GM23248 (cell line): ENCODE results near the gene ZNF215. TPM values are rescaled to one million over a fixed set of nuclear protein-coding genes. Genes with fewer than 3 reads are reported as not detected.
"Not testable (repeated sequence)": the region's sequence is repeated elsewhere in the genome, so short reads cannot be mapped to it uniquely, and the experiment has no call there.

Experiments used
- DNase-seq: peaks from one replicate; pipeline ENCODE4 v3.0.0-alpha.2; 2015
- H2AFZ ChIP-seq: fragments of 200-600 bp; sonication (generic); 2 replicates; pipeline ENCODE4 v1.6.1; 2016; ENCODE audit warnings: antibody characterized with exemption
- H3F3A ChIP-seq: fragments of 200-600 bp; sonication (generic); 2 replicates; pipeline ENCODE4 v1.6.1; 2016; ENCODE audit warnings: mild to moderate bottlenecking, antibody characterized with exemption, mixed run types; ENCODE audit not compliant: insufficient read depth
- H3K27ac ChIP-seq: fragments of 200-600 bp; sonication (generic); 2 replicates; pipeline ENCODE4 v1.5.1; 2016; ENCODE audit warnings: mild to moderate bottlenecking
- H3K27me3 ChIP-seq: fragments of 200-600 bp; sonication (generic); replicated peaks from 2 replicates; pipeline ENCODE4 v1.6.1; 2016; ENCODE audit warnings: mild to moderate bottlenecking; ENCODE audit not compliant: insufficient read depth
- H3K36me3 ChIP-seq: fragments of 200-600 bp; sonication (generic); 2 replicates; pipeline ENCODE4 v1.6.1; 2016; ENCODE audit warnings: low read depth, mild to moderate bottlenecking
- H3K4me1 ChIP-seq: fragments of 200-600 bp; sonication (generic); 2 replicates; pipeline ENCODE4 v1.6.1; 2016; ENCODE audit warnings: mild to moderate bottlenecking; ENCODE audit not compliant: insufficient read depth
- H3K4me2 ChIP-seq: fragments of 200-600 bp; sonication (generic); one replicate; pipeline ENCODE4 v1.6.1; 2016; ENCODE audit warnings: mild to moderate bottlenecking; ENCODE audit not compliant: unreplicated experiment
- H3K4me3 ChIP-seq: fragments of 200-600 bp; sonication (generic); 2 replicates; pipeline ENCODE4 v1.5.1; 2016; ENCODE audit warnings: mild to moderate bottlenecking
- H3K79me2 ChIP-seq: fragments of 200-600 bp; sonication (generic); 2 replicates; pipeline ENCODE4 v1.6.1; 2016; ENCODE audit warnings: mild to moderate bottlenecking; ENCODE audit not compliant: insufficient read depth
- H3K9ac ChIP-seq: fragments of 200-600 bp; sonication (generic); 2 replicates; pipeline ENCODE4 v1.6.1; 2016; ENCODE audit warnings: mild to moderate bottlenecking
- H3K9me2 ChIP-seq: fragments of 200-600 bp; sonication (generic); 2 replicates; pipeline ENCODE4 v1.6.1; 2016; ENCODE audit warnings: mixed run types, mild to moderate bottlenecking, moderate library complexity; ENCODE audit not compliant: insufficient read depth
- H3K9me3 ChIP-seq: fragments of 200-600 bp; sonication (generic); one replicate; pipeline ENCODE4 v1.6.1; 2017; ENCODE audit warnings: low read depth
- H4K20me1 ChIP-seq: fragments of 200-600 bp; sonication (generic); 2 replicates; pipeline ENCODE4 v1.6.0; 2016; ENCODE audit not compliant: insufficient read depth
- EZH2 ChIP-seq: fragments of 200-600 bp; sonication (generic); IDR thresholded peaks from 2 replicates; pipeline ENCODE4 v1.6.1; 2018; ENCODE audit warnings: antibody characterized with exemption, mild to moderate bottlenecking; ENCODE audit not compliant: insufficient read depth, poor library complexity, severe bottlenecking
- EZH2phosphoT487 ChIP-seq: fragments of 200-600 bp; sonication (generic); IDR thresholded peaks from 2 replicates; pipeline ENCODE4 v1.6.1; 2018; ENCODE audit warnings: antibody characterized with exemption, moderate library complexity, mild to moderate bottlenecking, low read depth; ENCODE audit not compliant: insufficient read depth
- WGBS, 2 experiments: methylation state at CpG; one replicate each; pipeline ENCODE4 v1.1.6; 2015 to 2017; ENCODE audit warnings: low lambda C conversion rate in 2 of 2, low coverage in 1 of 2; ENCODE audit errors: missing lambda C conversion rate in 2 of 2; 5-methylcytosine and 5-hydroxymethylcytosine counted together
- in situ Hi-C: fragments of 300-500 bp; cut with MboI; formaldehyde crosslinking; loops from 2 replicates; pipeline ENCODE4 v1.15.0; 2020
- polyA plus RNA-seq: library from polyadenylated mRNA; unstranded; fragments of >200 nt; fragmentation: Nextera tagmentation; extraction: Ambion mirVana; gene quantifications from 2 replicates; pipeline ENCODE4 v1.2.1, GENCODE V29; 2016
- total RNA-seq: library from RNA; depleted of rRNA; stranded (reverse); fragments of >200 nt; shearing (Covaris generic); gene quantifications from 2 replicates; pipeline ENCODE4 v1.2.3, GENCODE V29; 2014

ZNF215 gene
- total and polyA plus RNA-seq, 2 experiments from 2014 or later: 4.9 to 5.4 TPM

DNA sequence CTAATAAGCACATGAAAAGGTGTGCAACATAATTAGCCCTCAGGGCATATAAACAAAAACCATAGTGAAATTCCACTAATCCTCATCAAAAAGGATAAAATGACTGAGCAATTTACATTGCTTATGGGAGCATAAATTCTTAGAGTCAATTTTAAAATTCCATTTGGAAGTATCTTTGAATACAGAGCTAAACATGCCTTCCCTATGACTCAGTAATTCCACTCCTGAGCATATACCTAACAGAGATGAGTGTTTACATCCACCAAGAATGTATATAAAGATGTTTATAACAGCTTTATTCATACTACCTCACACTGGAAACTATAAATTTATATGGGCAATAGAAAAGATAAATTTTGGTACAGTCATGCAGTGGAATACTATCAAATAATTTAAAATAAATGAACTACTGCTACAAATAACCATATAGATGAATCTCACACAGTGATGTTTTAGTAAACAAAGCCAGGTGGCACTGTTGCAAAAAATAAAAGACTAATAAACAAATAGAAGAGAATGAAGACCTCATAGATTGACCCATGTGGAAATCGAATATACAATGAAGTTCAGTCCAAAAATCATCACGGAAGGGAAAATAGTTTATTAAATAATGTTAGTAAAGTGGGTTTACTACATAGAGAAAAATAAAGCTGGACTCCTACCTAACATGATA is 25.8 kb upstream of the ZNF215 start:
- DNase-seq: peak; percentile 6
- Histone ChIP-seq H3K27ac (no peak overlapping the region), H3K4me2 (no peak overlapping the region), H3K9me2 (no peaks in the 10 kb centered on the region), H3K9ac (no peak overlapping the region), H3F3A (no peaks in the 10 kb centered on the region), H3K4me1 (no peaks in the 10 kb centered on the region), H3K79me2 (no peaks in the 10 kb centered on the region), H4K20me1 (no peaks in the 10 kb centered on the region), H3K36me3 (no peaks in the 10 kb centered on the region), H3K4me3 (no peak overlapping the region), H3K27me3 (no peaks in the 10 kb centered on the region), H3K9me3 (no peaks in the 10 kb centered on the region), H2AFZ (no peak overlapping the region)
- WGBS, 2 experiments: 35 to 58% methylated on average over 2 of the region's 2 CpGs
- TF ChIP-seq EZH2 (no peak), EZH2phosphoT487 (no peak)
- in situ Hi-C loops: no loop called here

DNA sequence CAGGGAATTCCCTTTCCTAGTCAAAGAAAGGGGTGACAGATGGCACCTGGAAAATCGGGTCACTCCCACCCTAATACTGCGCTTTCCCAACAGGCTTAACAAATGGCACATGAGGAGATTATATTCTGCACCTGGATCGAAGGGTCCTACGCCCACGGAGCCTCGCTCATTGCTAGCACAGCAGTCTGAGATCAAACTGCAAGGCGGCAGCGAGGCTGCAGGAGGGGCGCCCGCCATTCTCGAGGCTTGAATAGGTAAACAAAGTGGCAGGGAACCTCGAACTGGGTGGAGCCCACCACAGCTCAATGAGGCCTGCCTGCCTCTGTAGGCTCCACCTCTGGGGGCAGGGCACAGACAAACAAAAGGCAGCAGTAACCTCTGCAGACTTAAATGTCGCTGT is 21.4 kb upstream of the ZNF215 start:
- H3K9ac ChIP-seq, H3K27me3 ChIP-seq, in situ Hi-C loops, H3K9me3 ChIP-seq, H3K4me2 ChIP-seq, H3K27ac ChIP-seq, H3F3A ChIP-seq, H3K79me2 ChIP-seq, H3K4me1 ChIP-seq, H3K9me2 ChIP-seq, H3K4me3 ChIP-seq, H2AFZ ChIP-seq, DNase-seq, H3K36me3 ChIP-seq, H4K20me1 ChIP-seq: not testable (repeated sequence)
- WGBS, 2 experiments: 69 to 78% methylated on average over 13 of the region's 13 CpGs

DNA sequence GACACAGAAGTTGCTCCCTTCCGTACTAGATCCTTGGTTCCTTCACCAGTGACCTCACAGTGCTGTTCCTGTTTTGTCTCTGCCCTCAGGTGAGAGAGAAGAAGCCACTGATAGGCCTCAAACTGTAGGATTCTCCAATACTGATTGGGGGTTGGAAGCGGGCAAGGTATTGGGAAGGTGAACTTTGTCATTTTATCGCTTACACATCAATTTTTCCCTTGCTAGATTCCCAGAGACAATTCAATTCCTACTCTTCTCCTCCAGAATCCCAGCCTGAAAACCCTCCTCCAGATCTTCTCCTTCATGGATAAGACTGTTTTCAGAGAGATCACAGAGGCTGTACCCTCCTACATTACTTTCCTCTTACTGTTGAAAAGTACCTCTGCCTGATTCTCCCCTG is 14.8 kb upstream of the ZNF215 start:
- H4K20me1 ChIP-seq: no peaks in the 10 kb centered on the region
- no peak overlapping the region for H3K4me2 ChIP-seq
- no peaks in the 10 kb centered on the region for H3K79me2 ChIP-seq
- no peak for TF ChIP-seq EZH2
- TF ChIP-seq EZH2phosphoT487: no peak
- 92 to 95% methylated on average over 3 of the region's 3 CpGs for WGBS, 2 experiments
- DNase-seq: no peak
- H2AFZ ChIP-seq: no peak overlapping the region
- in situ Hi-C loops: no loop called here
- no peaks in the 10 kb centered on the region for H3K27me3 ChIP-seq
- no peaks in the 10 kb centered on the region for H3F3A ChIP-seq
- H3K27ac ChIP-seq: no peak overlapping the region
- H3K9ac ChIP-seq: no peak overlapping the region
- H3K36me3 ChIP-seq: no peaks in the 10 kb centered on the region
- no peaks in the 10 kb centered on the region for H3K9me3 ChIP-seq
- H3K9me2 ChIP-seq: no peaks in the 10 kb centered on the region
- H3K4me3 ChIP-seq: no peak overlapping the region
- no peaks in the 10 kb centered on the region for H3K4me1 ChIP-seq

DNA sequence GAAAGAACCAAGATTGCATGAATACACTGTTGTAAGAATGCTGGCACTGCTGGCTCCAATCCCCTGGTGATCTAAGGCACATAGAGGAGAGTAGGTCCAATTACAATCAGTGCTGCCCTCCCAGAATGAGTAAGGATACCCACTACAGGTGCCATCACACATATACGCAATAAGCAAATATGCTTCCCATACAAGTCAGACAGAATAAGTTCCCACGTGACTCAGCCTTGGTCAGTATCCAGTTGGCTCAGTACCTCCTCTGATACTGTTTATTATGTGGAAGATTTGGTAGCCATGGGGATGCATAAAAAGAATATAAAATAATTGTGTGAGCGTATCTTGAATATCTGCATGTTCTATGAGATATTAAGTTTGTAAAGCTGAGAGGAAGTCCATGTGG is 14.3 kb upstream of the ZNF215 start:
- Histone ChIP-seq H3K9me2 (no peaks in the 10 kb centered on the region), H3F3A (no peaks in the 10 kb centered on the region), H2AFZ (no peak overlapping the region), H3K9me3 (no peaks in the 10 kb centered on the region), H3K4me2 (no peak overlapping the region), H4K20me1 (no peaks in the 10 kb centered on the region), H3K9ac (no peak overlapping the region), H3K27me3 (no peaks in the 10 kb centered on the region), H3K4me1 (no peaks in the 10 kb centered on the region), H3K4me3 (no peak overlapping the region), H3K27ac (no peak overlapping the region; the same call in 1 of the 2 replicates), H3K36me3 (no peaks in the 10 kb centered on the region), H3K79me2 (no peaks in the 10 kb centered on the region)
- in situ Hi-C loops: no loop called here
- WGBS, 2 experiments: 45 to 48% methylated on average over 3 of the region's 3 CpGs
- peak; percentile 44 for DNase-seq
- no peak for TF ChIP-seq EZH2phosphoT487
- TF ChIP-seq EZH2: no peak

DNA sequence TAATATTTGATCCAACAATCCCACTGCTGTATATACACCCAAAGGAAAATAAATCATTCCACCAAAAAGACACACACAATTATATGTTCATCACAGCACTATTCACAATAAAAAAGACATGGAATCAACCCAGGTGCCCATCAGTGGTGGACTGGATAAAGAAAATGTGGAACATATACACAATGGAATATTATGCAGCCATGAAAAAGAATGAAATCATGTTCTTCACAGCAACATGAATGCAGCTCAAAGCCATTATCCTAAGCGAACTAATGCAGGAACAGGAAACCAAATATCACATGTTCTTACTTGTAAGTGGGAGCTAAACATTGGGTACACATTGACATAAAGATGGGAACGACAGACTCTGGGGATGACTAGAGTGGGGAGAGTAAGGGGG is 6.5 kb upstream of the ZNF215 start:
- no peak overlapping the region for H3K27ac ChIP-seq
- no peaks in the 10 kb centered on the region for H3K9me2 ChIP-seq
- no peaks in the 10 kb centered on the region for H3K36me3 ChIP-seq
- no peaks in the 10 kb centered on the region for H3K4me1 ChIP-seq
- H2AFZ ChIP-seq: no peak overlapping the region
- no peak for DNase-seq
- TF ChIP-seq EZH2 (no peak), EZH2phosphoT487 (no peak)
- H3K4me2 ChIP-seq: no peak overlapping the region
- no peaks in the 10 kb centered on the region for H3K9me3 ChIP-seq
- 53 to 54% methylated on average over 2 of the region's 2 CpGs for WGBS, 2 experiments
- H3K27me3 ChIP-seq: no peaks in the 10 kb centered on the region
- H3K4me3 ChIP-seq: no peak overlapping the region
- in situ Hi-C loops: no loop called here
- no peak overlapping the region for H3K9ac ChIP-seq
- no peaks in the 10 kb centered on the region for H4K20me1 ChIP-seq
- H3F3A ChIP-seq: no peaks in the 10 kb centered on the region
- H3K79me2 ChIP-seq: no peaks in the 10 kb centered on the region
